Heart right ventricle (tissue), 16 donors: ENCODE measurements around the gene QPCTL. TPM values are rescaled to one million over a fixed set of nuclear protein-coding genes. Genes with fewer than 3 reads are reported as not detected.

ENCODE experiments used
- ATAC-seq, 8 donors: fragments of 200-7000 bp; cut with Tn5 transposase; one replicate each; pipeline ENCODE4 v1.9.1; 2020; ENCODE audit warnings: mild to moderate bottlenecking in 8 of 8, moderate library complexity in 8 of 8, moderate number of reproducible peaks in 1 of 8
- DNase-seq, 2 donors: peaks; one replicate each; pipeline ENCODE4 v3.0.0-alpha.2; 2020
- H3K27ac ChIP-seq, 10 donors: fragments of 200-600 bp; sonication (generic) in 2 of 10; one replicate each; pipeline versions ENCODE4 v1.5.0 to v1.8.0; 2020 to 2022; ENCODE audit warnings: mild to moderate bottlenecking in 3 of 10
- H3K27me3 ChIP-seq, 7 donors: fragments of 200-600 bp; one replicate each; pipeline ENCODE4 v1.8.0; 2021 to 2022; ENCODE audit warnings: mild to moderate bottlenecking in 2 of 7
- H3K36me3 ChIP-seq, 9 donors: fragments of 200-600 bp; sonication (generic) in 1 of 9; one replicate each; pipeline versions ENCODE4 v1.5.0 to v1.8.0; 2020 to 2022; ENCODE audit warnings: mild to moderate bottlenecking in 2 of 9
- H3K4me1 ChIP-seq, 9 donors: fragments of 200-600 bp; sonication (generic) in 1 of 9; one replicate each; pipeline versions ENCODE4 v1.5.0 to v1.8.0; 2020 to 2022; ENCODE audit warnings: mild to moderate bottlenecking in 4 of 9
- H3K4me3 ChIP-seq, 10 donors: fragments of 200-600 bp; sonication (generic) in 2 of 10; one replicate each; pipeline versions ENCODE4 v1.5.0 to v1.8.0; 2020 to 2022; ENCODE audit warnings: mild to moderate bottlenecking in 7 of 10, moderate library complexity in 2 of 10
- H3K9me3 ChIP-seq, 11 donors: fragments of 200-600 bp in 10 of 11; sonication (generic) in 2 of 11; one replicate each; pipeline versions ENCODE4 v1.5.0 to v1.8.0; 2013 to 2022; ENCODE audit warnings: mild to moderate bottlenecking in 2 of 11, control low read depth in 1 of 11, moderate library complexity in 1 of 11
- WGBS, 2 donors: extraction: QIAGEN DNeasy Blood & Tissue Kit; methylation state at CpG; one replicate each; pipeline ENCODE4 v1.1.7; 2013; ENCODE audit warnings: inconsistent platforms in 1 of 2; 5-methylcytosine and 5-hydroxymethylcytosine counted together
- intact Hi-C, 10 donors: fragments of 100-400 bp; cut with DNase I; formaldehyde crosslinking; loops; one replicate each; pipeline versions ENCODE4 v1.11.1 to v1.14.2; 2022
- polyA plus RNA-seq, 2 donors: library from polyadenylated mRNA; stranded (reverse); fragments of 200-250 nt; gene quantifications; one replicate each; pipeline ENCODE4 v1.2.3, GENCODE V29; 2013
- total RNA-seq, 10 donors: library from RNA; stranded (reverse); fragmentation: NEBNext Ultra II Directional in 3 of 10; extraction: Animal tissue kit (Norgen Biotek cat#: 25700) in 3 of 10; gene quantifications; one replicate each; pipeline versions ENCODE4 v1.2.1 to v1.2.4, GENCODE V29; 2021 to 2023
- TF ChIP-seq, protein P1 (sequence below), 9 donors: fragments of 200-600 bp; sonication (generic) in 2 of 9; IDR thresholded peaks; one replicate each; pipeline versions ENCODE4 v1.5.0 to v1.8.0; 2021 to 2022; ENCODE audit warnings: antibody characterized with exemption in 9 of 9, mild to moderate bottlenecking in 5 of 9, moderate library complexity in 1 of 9
- donor health status: Arrhythmogenic right ventricular cardiomyopathy.
- donor health status: ischemic (EF 13 %, LVEDD 7.1; RV severe dilation, severe dysfunction).
- donor health status: healthy with polysubstance abuse.
- donor health status: DM: no; HTN: yes; CAD: no.
- donor health status: DM: no; HTN: no; CAD: no.
- donor health status: ischemic (EF 25% LVEDD 6.9; RV normal size, moderate dysfunction).
- donor health status: ischemic (EF 25% LVEDD 5.7; RV mildly dilated, moderate dysfunction).
- donor health status: healthy.
- donor health status: DM: yes; HTN: yes; CAD: no.
- donor health status: Ischemic cardiomyopathy.
- donor health status: ischemic (EF 35%, LVEDD 5.7; RV mildly dilated, moderate dysfunction).
- donor health status: nonischemic (EF 11% LVEDD 7.7; RV severe dilation, severe dysfunction).
- donor health status: DM: yes; HTN: yes; CAD: no.
- donor health status: PGD.
- donor health status: ischemic (EF 29% LVEDD 5.4; RV normal size, mild dysfunction).
- donor health status: nonischemic (EF 23%, LVEDD 6.1; RV moderate dilation, normal function).

The QPCTL gene
- total and polyA plus RNA-seq, 12 donors = 1.8 to 4.5 (median 2.6) TPM

GRCh38 chr19:45712699-45713067 lies 20.2 kb downstream of the QPCTL start:
- DNase-seq (no peak), ATAC-seq (no peak)
- Histone ChIP-seq H3K9me3 (no peaks in the 10 kb centered on the region), H3K27ac (no peak overlapping the region), H3K36me3 (peaks cover 0 to 36% (median 15%) of the 10 kb centered on the region in 9 donors), H3K27me3 (no peaks in the 10 kb centered on the region), H3K4me1 (peaks cover 0 to 13% (median 11%) of the 10 kb centered on the region in 9 donors), H3K4me3 (no peak overlapping the region)
- TF ChIP-seq, protein P1, sequence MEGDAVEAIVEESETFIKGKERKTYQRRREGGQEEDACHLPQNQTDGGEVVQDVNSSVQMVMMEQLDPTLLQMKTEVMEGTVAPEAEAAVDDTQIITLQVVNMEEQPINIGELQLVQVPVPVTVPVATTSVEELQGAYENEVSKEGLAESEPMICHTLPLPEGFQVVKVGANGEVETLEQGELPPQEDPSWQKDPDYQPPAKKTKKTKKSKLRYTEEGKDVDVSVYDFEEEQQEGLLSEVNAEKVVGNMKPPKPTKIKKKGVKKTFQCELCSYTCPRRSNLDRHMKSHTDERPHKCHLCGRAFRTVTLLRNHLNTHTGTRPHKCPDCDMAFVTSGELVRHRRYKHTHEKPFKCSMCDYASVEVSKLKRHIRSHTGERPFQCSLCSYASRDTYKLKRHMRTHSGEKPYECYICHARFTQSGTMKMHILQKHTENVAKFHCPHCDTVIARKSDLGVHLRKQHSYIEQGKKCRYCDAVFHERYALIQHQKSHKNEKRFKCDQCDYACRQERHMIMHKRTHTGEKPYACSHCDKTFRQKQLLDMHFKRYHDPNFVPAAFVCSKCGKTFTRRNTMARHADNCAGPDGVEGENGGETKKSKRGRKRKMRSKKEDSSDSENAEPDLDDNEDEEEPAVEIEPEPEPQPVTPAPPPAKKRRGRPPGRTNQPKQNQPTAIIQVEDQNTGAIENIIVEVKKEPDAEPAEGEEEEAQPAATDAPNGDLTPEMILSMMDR (IDR thresholded peaks at IDR 0.05) = no peak
- 93 to 97% methylated on average over 25 of the region's 25 CpGs for WGBS, 2 donors
- intact Hi-C loops = no loop called here

GRCh38 chr19:45713141-45713540 lies 20.7 kb downstream of the QPCTL start:
- no peak overlapping the region for H3K27ac ChIP-seq
- 91% methylated on average over 15 of the region's 15 CpGs for WGBS, 2 donors
- peaks cover 0 to 36% (median 15%) of the 10 kb centered on the region in 9 donors for H3K36me3 ChIP-seq
- no peaks in the 10 kb centered on the region for H3K9me3 ChIP-seq
- DNase-seq (no peak), ATAC-seq (no peak)
- TF ChIP-seq, protein P1 (IDR thresholded peaks at IDR 0.05) = no peak
- intact Hi-C loops = no loop called here
- H3K27me3 ChIP-seq = no peaks in the 10 kb centered on the region
- H3K4me3 ChIP-seq = no peak overlapping the region
- H3K4me1 ChIP-seq = peaks cover 0 to 17% (median 15%) of the 10 kb centered on the region in 9 donors

DNA sequence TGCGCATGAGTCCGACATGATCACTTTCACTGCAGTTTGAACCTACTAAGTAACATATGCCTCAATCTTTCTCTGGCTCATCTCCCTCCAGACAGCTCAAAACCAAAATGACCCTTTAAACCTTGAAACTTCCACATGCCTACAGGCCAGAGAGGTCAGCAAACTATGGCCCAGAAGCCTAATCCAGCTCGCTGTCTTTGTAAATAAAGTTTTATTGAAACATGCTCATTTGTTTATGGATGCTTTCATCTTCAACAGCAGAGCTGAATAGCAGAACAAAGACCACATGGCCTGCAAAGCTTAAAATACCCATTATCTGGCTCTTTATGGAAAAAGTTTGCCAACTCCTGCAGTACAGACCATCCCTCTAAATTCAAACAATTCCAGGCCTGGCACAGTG lies 22.7 kb downstream of the QPCTL start:
- 95 to 100% methylated on average over 3 of the region's 3 CpGs for WGBS, 2 donors

DNA sequence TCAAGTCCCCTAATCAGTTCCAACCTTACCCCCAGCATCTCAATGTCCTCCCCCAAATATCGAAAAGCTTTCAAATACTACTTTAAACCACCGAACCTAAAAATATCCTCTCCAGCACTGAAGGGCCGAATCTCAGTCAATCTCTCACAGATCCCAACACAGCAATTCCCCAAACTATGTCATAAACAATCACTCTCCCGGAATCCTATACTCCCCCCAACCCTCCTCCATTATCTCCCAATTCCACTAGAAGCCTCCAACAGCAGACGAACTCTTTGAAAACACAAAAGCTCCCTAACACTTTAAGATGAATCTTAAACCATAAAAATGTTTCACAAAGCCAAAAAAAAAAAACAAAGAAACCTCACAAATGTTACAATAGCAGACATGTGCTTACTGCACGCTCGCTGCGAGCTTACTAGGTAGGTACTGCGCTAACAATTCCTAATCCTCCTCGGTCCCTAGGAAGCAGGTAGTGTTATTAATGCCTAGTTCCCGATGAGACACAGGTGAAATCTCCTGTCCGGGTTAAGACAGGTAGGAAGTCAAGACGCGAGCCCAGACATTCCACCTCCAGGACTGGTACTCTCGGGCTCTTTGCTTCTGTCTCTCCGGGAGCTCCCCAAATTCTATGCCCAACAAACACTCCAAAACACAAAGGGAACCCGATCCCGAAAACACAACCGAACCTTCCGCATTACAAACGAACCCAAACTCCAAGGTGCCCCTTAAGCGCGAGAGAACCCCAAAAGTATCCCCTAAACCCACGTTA lies 24.1 kb downstream of the QPCTL start:
- peak overlapping the region; percentile 47 to 97 (median 92) for H3K27ac ChIP-seq
- WGBS, 2 donors = 2 to 3% methylated on average over 24 of the region's 24 CpGs
- intact Hi-C loops = loop anchor here in 6 of 10 donors (1.0 to 5.0 kb wide), 4 partner anchors 24 to 53 kb away; partner anchors contain the start of genes SIX5 (in 6 of the 6) and QPCTL (in 3 of the 6)

More for the DNA sequence above, 22.7 kb downstream of the QPCTL start:
- TF ChIP-seq, protein P1 (IDR thresholded peaks at IDR 0.05) = no peak
- H3K27me3 ChIP-seq = no peaks in the 10 kb centered on the region
- no peak for DNase-seq
- peaks cover 3 to 22% (median 20%) of the 10 kb centered on the region in 9 donors for H3K4me1 ChIP-seq
- no peak overlapping the region for H3K27ac ChIP-seq
- no peaks in the 10 kb centered on the region for H3K9me3 ChIP-seq
- no peak overlapping the region for H3K4me3 ChIP-seq
- ATAC-seq = no peak
- intact Hi-C loops = loop anchor here in 1 of 10 donors (5.0 kb wide), 1 partner anchor 52 kb away; the partner anchor contains the start of gene SIX5
- peaks cover 0 to 41% (median 15%) of the 10 kb centered on the region in 9 donors for H3K36me3 ChIP-seq

More for the DNA sequence above, 24.1 kb downstream of the QPCTL start:
- peaks cover 3 to 27% (median 20%) of the 10 kb centered on the region in 9 donors for H3K4me1 ChIP-seq
- DNase-seq = no peak
- no peaks in the 10 kb centered on the region for H3K27me3 ChIP-seq
- H3K9me3 ChIP-seq = no peaks in the 10 kb centered on the region
- peak in 1 of 8 donors; percentile 3 for ATAC-seq
- peak overlapping the region; percentile 48 to 87 (median 64) for H3K4me3 ChIP-seq
- H3K36me3 ChIP-seq = peaks cover 0 to 30% (median 15%) of the 10 kb centered on the region in 9 donors
- TF ChIP-seq, protein P1 (IDR thresholded peaks at IDR 0.05) = no peak
